ENCODE measurements around the gene GNB3.

- TF ChIP-seq CTCF (IDR thresholded peaks at IDR 0.05; ENCODE audit: extremely low read depth in 1 of 2, insufficient read depth in 1 of 2, low read depth in 1 of 2, low read length in 2 of 2) = no peak
- TF ChIP-seq JUN (IDR thresholded peaks at IDR 0.05; ENCODE audit: borderline replicate concordance, insufficient read depth, insufficient read length, low read depth) = no peak
- TF ChIP-seq EZH2 (IDR thresholded peaks at IDR 0.05; ENCODE audit: borderline replicate concordance, low read depth, low read length, severe bottlenecking) = no peak
- TF ChIP-seq POLR2AphosphoS5 (IDR thresholded peaks at IDR 0.05; ENCODE audit: insufficient read depth, low read depth, low read length) = no peak
- no peak for TF ChIP-seq POLR2A (IDR thresholded peaks at IDR 0.05; ENCODE audit: low read depth, low read length)
- no peak for TF ChIP-seq MYC (IDR thresholded peaks at IDR 0.05; ENCODE audit: low read depth, low read length)
Measured at GRCh38 chr12:6840330-6840729, 395 bp upstream of the GNB3 start.

Data from endothelial cell of umbilical vein (primary cell).